Measurements from ENCODE around the gene UVRAG.
"Not testable (repeated sequence)": the region's sequence is repeated elsewhere in the genome, so short reads cannot be mapped to it uniquely, and the experiment has no call there.

The UVRAG gene

GRCh38 chr11:75916882-75917281 is 101.9 kb downstream of the UVRAG start:
- no peak for DNase-seq (ENCODE audit: low read depth, low spot score)

DNA sequence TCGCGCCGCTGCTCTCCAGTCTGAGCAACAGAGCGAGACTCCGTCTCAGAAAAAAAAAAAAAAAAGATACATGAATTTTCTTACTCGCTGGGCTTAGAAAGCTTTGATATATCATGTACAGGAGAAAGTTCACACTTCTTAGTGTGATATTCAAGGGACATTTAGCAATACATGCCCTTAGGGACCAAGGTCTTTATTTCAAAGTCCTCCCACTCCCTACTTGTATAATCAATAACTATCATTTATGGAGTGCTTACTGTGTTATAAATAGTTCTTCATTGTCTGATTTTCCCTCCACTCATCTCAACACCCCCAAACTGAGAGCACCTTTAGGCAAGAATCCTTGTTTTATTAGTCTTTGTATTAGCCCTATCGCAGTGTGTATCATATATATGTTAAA is 103.3 kb downstream of the UVRAG start:
- no peak for DNase-seq (ENCODE audit: low read depth, low spot score)

DNA sequence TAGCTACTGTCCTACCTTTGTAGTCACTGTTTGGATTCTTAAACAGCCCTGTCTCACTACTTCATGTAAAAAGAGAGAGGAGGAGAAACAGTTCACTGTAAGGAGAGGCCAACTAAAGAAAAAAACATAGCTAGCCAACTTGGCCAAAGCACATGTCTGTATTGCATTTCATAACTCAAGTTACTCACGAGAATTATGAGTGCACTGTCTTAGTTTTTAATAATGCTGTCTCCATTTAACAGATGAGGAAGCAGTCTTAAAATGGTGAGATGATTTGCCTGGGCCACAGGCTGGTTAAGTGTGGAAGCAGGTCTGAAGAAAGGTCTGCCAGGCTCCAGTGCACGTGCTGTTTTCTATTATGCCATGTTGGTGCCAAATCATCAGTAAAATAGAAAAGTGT is 104.5 kb downstream of the UVRAG start:
- DNase-seq (ENCODE audit: low read depth, low spot score), result no peak

- DNase-seq (ENCODE audit: low read depth, low spot score), result no peak
Measured at GRCh38 chr11:75920848-75921247, 105.8 kb downstream of the UVRAG start.

GRCh38 chr11:75921808-75922207 is 106.8 kb downstream of the UVRAG start:
- DNase-seq (ENCODE audit: low read depth, low spot score), result no peak

GRCh38 chr11:75924966-75925784 is 110.2 kb downstream of the UVRAG start:
- no peak for DNase-seq (ENCODE audit: low read depth, low spot score)

DNA sequence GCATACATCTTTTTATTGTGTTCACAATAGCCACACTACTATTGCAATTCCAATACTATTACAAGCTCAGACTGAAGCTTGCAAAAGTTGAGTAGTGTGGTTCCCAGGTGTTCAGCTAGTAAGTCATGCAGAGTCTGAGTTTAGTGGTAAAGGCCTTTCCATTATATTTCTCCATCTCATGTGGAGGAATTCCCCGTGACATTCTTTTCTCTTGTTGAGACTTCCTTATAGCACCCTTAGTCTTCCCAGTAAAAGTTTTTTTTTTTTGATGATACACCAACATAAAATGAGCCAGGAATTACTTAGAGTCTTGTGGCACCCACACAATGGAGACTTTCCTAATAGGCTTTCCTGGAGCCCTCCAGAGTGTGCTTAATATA is 110.8 kb downstream of the UVRAG start:
- no peak for DNase-seq (ENCODE audit: low read depth, low spot score)

GRCh38 chr11:75929706-75930105 is 114.7 kb downstream of the UVRAG start:
- DNase-seq (ENCODE audit: low read depth, low spot score), result no peak

GRCh38 chr11:75930534-75930933 is 115.5 kb downstream of the UVRAG start:
- no peak for DNase-seq (ENCODE audit: low read depth, low spot score)

- no peak for DNase-seq (ENCODE audit: low read depth, low spot score)
Measured at GRCh38 chr11:75931124-75931523, 116.1 kb downstream of the UVRAG start.

GRCh38 chr11:75933736-75934135 is 118.7 kb downstream of the UVRAG start:
- DNase-seq (ENCODE audit: low read depth, low spot score), result not testable (repeated sequence)

- DNase-seq (ENCODE audit: low read depth, low spot score), result no peak
Measured at GRCh38 chr11:75934851-75935250, 119.8 kb downstream of the UVRAG start.

DNA sequence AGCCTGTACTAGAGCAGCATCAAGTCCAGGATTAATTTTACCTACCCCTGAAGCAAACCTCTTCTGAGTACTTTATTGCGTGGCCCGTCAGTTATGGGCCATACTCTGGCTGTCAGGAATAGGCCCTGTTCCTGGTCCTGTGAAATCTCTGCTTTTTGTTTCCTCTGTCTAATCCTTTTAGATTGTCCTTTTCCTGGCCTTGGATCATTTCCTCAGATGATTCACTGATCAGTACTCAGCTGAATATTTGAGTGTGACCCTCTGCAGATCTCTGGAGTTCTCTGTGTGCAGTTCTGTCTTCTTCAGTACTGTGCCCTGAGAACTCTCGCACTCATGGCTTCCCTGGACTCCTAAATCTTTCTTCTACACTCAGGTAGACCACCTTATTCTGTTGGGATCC is 123.5 kb downstream of the UVRAG start:
- no peak for DNase-seq (ENCODE audit: low read depth, low spot score)

- DNase-seq (ENCODE audit: low read depth, low spot score), result no peak
Measured at GRCh38 chr11:75939516-75939915, 124.5 kb downstream of the UVRAG start.

- DNase-seq (ENCODE audit: low read depth, low spot score), result no peak
Measured at GRCh38 chr11:75939992-75940391, 125.0 kb downstream of the UVRAG start.

- DNase-seq (ENCODE audit: low read depth, low spot score), result no peak
Measured at GRCh38 chr11:75940911-75941310, 125.9 kb downstream of the UVRAG start.

- no peak for DNase-seq (ENCODE audit: low read depth, low spot score)
Measured at GRCh38 chr11:75944515-75944914, 129.5 kb downstream of the UVRAG start.

DNA sequence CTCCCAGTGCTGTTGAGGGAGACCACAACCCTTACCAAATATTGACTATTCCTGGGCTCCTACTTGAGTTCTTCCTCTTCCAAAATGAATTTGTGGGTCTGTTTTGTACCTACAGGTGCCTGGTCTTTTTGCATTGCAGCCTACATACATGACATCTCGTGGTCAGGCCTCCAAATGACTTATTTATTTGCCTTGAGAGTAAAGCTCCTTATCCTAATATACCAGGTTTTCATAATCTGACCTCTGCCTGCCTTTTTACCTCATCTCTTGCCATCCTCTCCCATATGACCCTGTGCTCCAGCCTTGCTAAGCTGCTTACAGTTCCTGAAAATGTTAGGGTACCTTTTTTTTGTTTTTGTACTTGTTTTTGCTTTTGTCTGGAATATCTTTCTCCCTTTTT is 130.4 kb downstream of the UVRAG start:
- DNase-seq (ENCODE audit: low read depth, low spot score), result no peak

- DNase-seq (ENCODE audit: low read depth, low spot score), result no peak
Measured at GRCh38 chr11:75945947-75946346, 130.9 kb downstream of the UVRAG start.

GRCh38 chr11:75946531-75947530 is 131.8 kb downstream of the UVRAG start:
- DNase-seq (ENCODE audit: low read depth, low spot score), result no peak

DNA sequence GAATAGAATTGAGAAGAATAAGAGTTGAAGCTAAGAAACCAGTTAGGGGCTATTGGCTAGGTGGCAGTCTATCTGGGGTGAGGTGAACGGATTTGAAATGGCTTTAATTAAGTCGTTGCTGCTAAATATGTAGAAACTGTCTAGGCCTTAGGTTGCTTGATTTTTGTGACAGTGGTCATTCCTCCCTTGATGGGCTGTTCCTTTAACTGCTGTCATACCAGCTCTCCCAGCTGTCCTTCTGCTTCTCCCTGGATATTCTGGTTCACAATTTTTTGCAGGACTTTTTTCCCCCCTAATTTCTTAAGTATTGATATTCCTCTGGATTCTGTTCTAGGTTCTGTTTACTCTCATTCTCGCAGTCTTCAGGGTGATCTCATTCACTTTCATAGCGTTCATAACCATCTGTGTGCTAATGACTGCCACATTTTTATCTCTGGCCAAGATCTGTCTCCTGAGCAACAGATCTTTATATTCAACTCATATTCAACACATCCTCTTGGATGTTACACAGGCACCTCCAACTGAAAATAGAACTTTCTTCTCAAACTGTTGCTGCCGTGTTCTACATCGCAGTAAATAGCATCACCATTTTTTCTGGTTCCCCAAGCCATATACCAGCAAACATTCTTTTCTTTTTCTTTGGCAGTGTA is 134.1 kb downstream of the UVRAG start:
- no peak for DNase-seq (ENCODE audit: low read depth, low spot score)

GRCh38 chr11:75950141-75950540 is 135.1 kb downstream of the UVRAG start:
- no peak for DNase-seq (ENCODE audit: low read depth, low spot score)
